Neutrophil (primary cell): ENCODE data around the gene OSBPL10.

ENCODE experiments used
- H3K27ac ChIP-seq: fragments of 200-600 bp; sonication (generic); 2 replicates; pipeline ENCODE4 v1.5.1; 2016; ENCODE audit warnings: mild to moderate bottlenecking, moderate library complexity
- H3K27me3 ChIP-seq: fragments of 200-600 bp; sonication (generic); 2 replicates; pipeline ENCODE4 v1.6.0; 2016; ENCODE audit warnings: mild to moderate bottlenecking
- H3K36me3 ChIP-seq: fragments of 200-600 bp; sonication (generic); 2 replicates; pipeline ENCODE4 v1.5.1; 2017
- H3K4me1 ChIP-seq, 2 experiments: fragments of 200-600 bp in 1 of 2; sonication (generic) in 1 of 2; 1 replicate in 1 of 2; 2 replicates in 1 of 2; pipeline versions ENCODE4 v1.5.1 to v1.6.1; 2013 to 2016; ENCODE audit warnings: low read depth in 1 of 2, low read length in 1 of 2, mild to moderate bottlenecking in 1 of 2, moderate library complexity in 1 of 2; ENCODE audit not compliant: control insufficient read depth in 1 of 2, insufficient read depth in 1 of 2
- H3K4me3 ChIP-seq, 2 experiments: fragments of 200-600 bp in 1 of 2; sonication (generic) in 1 of 2; 1 replicate in 1 of 2; 2 replicates in 1 of 2; pipeline ENCODE4 v1.5.1; 2013 to 2016; ENCODE audit warnings: low read depth in 1 of 2, low read length in 1 of 2, mild to moderate bottlenecking in 1 of 2, moderate library complexity in 1 of 2
- H3K9me3 ChIP-seq: fragments of 200-600 bp; sonication (generic); 2 replicates; pipeline ENCODE4 v1.5.1; 2016
- TF ChIP-seq, protein P1 (sequence below): fragments of 200-600 bp; sonication (generic); IDR thresholded peaks from 2 replicates; pipeline ENCODE4 v1.5.1; 2016; ENCODE audit warnings: antibody characterized with exemption

Gene OSBPL10

DNA sequence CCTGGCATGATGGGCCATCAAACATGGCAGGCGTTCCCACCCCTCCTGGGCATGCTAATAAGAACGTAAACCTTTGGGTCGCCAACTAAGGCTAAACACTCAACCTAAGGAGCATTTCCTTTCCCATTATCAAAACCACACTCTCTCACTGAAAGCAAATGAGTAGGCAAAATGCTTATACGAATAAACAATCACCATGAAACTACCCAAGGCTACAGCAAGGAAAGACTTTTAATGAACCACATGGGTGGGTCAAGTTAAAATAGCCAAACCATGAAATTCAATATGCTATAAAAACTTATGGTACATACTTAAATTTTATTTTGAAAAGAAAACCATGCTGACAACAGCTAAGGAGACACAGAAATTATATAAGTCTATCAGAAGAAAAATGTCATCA is 180.6 kb downstream of the OSBPL10 start:
- H3K4me1 ChIP-seq = peaks cover 0 to 8% of the 10 kb centered on the region in 2 experiments
- no peaks in the 10 kb centered on the region for H3K9me3 ChIP-seq
- no peaks in the 10 kb centered on the region for H3K27me3 ChIP-seq

DNA sequence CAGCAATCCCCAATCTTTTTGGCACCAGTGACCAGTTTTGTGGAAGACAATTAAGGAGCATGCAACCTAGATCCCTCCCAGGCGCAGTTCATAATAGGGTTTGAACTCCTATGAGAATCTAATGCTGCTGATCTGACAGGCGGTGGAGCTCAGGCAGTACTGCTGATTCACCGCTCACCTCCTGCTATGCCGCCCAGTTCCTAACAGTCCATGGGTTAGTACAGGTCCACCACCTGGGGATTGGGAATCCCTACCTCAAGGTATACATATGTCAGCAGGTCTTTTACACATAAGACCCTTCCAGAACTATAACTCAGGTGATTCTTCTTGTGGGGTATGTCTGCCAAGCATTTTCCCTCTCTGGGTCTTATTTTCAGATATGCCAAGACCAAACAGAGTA is 182.2 kb downstream of the OSBPL10 start:
- peaks cover 0 to 8% of the 10 kb centered on the region in 2 experiments for H3K4me1 ChIP-seq
- H3K4me3 ChIP-seq = no peak overlapping the region
- TF ChIP-seq, protein P1, sequence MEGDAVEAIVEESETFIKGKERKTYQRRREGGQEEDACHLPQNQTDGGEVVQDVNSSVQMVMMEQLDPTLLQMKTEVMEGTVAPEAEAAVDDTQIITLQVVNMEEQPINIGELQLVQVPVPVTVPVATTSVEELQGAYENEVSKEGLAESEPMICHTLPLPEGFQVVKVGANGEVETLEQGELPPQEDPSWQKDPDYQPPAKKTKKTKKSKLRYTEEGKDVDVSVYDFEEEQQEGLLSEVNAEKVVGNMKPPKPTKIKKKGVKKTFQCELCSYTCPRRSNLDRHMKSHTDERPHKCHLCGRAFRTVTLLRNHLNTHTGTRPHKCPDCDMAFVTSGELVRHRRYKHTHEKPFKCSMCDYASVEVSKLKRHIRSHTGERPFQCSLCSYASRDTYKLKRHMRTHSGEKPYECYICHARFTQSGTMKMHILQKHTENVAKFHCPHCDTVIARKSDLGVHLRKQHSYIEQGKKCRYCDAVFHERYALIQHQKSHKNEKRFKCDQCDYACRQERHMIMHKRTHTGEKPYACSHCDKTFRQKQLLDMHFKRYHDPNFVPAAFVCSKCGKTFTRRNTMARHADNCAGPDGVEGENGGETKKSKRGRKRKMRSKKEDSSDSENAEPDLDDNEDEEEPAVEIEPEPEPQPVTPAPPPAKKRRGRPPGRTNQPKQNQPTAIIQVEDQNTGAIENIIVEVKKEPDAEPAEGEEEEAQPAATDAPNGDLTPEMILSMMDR = no peak
- H3K36me3 ChIP-seq = no peaks in the 10 kb centered on the region
- no peaks in the 10 kb centered on the region for H3K9me3 ChIP-seq
- H3K27me3 ChIP-seq = no peaks in the 10 kb centered on the region
- H3K27ac ChIP-seq = no peak overlapping the region

More for the DNA sequence above, 180.6 kb downstream of the OSBPL10 start:
- Histone ChIP-seq H3K27ac (no peak overlapping the region), H3K36me3 (no peaks in the 10 kb centered on the region), H3K4me3 (no peak overlapping the region)
- TF ChIP-seq, protein P1 = no peak

DNA sequence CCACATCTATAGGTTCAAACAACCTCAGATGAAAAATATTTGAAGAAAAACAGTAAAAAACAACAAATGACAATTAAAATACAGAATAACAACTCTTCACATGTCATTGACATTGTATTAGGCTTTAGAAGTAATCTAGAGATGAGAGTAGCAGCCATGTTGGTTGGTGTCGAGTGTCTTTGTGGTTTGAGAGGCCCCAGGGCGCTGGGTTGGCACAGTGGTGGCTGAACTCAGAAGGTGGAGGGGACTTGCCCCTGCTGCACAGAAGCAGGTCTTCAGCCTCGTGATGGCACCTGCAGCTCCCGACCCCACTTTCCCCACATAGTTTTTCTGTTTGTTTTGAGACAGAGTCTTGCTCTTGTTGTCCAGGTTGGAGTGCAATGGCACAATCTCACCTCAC is 187.2 kb downstream of the OSBPL10 start:
- Histone ChIP-seq H3K4me3 (no peak overlapping the region), H3K9me3 (no peaks in the 10 kb centered on the region), H3K27ac (no peak overlapping the region), H3K36me3 (no peaks in the 10 kb centered on the region), H3K27me3 (no peaks in the 10 kb centered on the region), H3K4me1 (no peaks in the 10 kb centered on the region)
- TF ChIP-seq, protein P1 = no peak

DNA sequence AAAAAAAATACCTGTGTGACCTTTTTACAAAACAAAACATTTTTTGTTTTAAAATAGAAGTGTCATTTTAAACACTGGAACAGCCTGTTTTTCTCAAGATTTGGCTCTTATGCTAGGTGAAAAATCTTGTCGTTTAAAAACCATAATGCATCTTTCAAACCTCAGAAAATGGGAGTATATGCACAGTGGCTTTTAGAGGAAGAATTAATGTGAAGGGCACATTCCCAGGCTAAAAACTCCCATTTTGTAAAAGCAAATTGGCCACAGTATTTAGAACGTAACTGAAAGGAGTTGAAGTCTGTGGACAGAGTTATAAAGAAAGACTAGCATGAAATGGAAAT is 190.0 kb downstream of the OSBPL10 start:
- Histone ChIP-seq H3K4me1 (no peaks in the 10 kb centered on the region), H3K4me3 (no peak overlapping the region), H3K27ac (no peak overlapping the region), H3K9me3 (no peaks in the 10 kb centered on the region), H3K27me3 (no peaks in the 10 kb centered on the region), H3K36me3 (no peaks in the 10 kb centered on the region)
- TF ChIP-seq, protein P1 = no peak

DNA sequence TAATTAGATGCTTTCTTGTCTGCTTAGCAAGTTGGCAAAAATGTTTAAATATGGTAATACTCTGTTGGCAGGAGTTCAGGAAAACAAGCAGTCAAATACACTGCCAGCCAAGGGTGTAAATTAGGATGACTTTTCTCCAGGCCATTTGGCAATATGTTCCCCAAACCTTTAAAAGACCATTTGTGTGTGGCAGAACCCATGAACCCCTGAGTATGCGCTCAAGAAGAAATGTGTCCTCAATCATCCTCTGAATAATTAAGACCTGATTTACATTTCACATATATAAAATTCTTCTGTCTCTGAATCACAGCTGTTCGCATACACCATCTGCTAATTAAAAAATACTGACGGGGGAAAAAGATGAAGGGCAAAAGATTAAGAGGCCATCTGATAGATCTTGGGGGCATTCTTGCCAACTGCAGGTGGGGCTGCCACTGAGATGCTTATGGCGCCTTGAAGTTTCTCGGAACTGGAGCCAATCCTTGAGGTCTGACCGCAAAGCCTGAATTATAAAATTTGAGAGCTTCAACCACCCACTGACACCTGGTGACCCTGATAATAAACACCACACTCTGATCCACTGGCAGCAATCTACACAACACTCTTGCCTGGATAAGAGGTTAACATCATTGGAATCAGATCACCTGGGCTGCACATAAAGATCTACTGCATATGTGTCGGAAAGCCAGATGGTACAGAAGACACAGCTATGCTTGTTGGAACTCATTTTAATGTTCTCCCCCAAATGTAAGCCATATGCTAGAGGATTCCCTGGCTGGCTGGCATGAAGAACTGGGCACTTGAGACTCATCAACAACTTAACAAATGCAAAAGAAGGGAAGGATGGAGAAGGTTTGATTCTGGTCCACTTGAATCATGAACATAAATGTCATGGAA is 190.6 kb downstream of the OSBPL10 start:
- TF ChIP-seq, protein P1 = no peak
- Histone ChIP-seq H3K4me3 (no peak overlapping the region), H3K36me3 (no peaks in the 10 kb centered on the region), H3K27ac (no peak overlapping the region), H3K9me3 (no peaks in the 10 kb centered on the region), H3K4me1 (no peaks in the 10 kb centered on the region), H3K27me3 (no peaks in the 10 kb centered on the region)
